Measurements from ENCODE around the gene IGSF23.

Gene IGSF23

DNA sequence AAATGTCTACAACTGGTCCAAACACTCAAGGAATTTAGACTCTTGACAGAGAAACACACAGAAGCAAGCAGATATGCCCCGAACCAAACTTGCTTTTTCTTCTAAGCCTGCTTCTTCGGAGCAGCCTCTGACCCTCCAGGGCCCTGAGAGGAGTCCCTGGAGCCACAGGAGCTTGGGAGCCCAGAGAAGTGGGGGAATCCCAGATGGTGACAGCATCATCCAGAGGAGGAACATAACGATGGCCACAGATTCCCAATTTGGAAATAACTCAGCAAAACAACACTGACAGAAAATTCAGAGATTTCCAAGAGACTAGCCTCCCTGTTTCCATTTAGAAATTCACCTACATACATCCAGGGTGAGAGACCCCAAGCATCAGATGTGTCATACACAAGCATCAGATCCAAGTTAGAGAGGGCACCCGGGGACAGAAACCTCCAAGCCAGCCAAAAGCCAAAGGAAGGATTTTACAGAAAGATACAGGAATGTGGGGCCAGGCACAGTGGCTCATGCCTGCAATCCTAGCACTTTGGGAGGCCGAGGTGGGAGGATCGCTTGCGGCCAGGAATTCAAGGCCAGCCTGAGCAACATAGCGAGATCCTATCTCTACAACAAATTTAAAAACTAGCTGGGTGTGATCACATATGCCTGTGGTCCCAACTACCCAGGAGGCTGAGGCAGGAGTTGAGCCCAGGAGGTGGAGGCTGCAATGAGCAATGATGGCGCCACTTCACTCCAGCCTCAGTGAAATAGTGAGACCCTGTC is 28.3 kb downstream of the IGSF23 start:
- DNase-seq (ENCODE audit: low spot score) = no peak

DNA sequence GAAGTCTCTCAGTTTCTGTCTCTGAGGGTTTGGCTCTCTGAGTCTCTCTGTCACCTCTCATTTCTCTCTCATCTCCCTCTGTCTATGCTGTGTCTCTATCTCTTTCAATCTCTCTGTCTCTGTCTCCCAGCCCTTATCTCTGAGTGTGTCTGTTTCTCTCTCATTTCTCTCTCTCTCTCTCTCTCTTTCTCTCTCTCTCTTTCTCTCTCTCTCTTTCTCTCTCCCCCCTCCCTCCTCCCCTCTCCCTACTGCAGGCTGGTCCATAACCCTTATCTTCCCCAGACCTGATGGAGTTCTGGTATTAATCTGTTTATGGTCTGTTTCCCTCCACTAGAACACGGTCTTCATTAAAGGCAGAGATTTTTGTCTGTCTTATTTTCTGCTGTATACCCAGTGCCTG is 29.0 kb downstream of the IGSF23 start:
- no peak for DNase-seq (ENCODE audit: low spot score)

- DNase-seq (ENCODE audit: low spot score) = peak; percentile 10
These were observed 30.4 kb downstream of the IGSF23 start, which contains the start of gene PVR for GRCh38 chr19:44643605-44644401. PVR (plus strand) TSS chr19:44643910; CDS start chr19:44644097, 187 bp downstream.

DNA sequence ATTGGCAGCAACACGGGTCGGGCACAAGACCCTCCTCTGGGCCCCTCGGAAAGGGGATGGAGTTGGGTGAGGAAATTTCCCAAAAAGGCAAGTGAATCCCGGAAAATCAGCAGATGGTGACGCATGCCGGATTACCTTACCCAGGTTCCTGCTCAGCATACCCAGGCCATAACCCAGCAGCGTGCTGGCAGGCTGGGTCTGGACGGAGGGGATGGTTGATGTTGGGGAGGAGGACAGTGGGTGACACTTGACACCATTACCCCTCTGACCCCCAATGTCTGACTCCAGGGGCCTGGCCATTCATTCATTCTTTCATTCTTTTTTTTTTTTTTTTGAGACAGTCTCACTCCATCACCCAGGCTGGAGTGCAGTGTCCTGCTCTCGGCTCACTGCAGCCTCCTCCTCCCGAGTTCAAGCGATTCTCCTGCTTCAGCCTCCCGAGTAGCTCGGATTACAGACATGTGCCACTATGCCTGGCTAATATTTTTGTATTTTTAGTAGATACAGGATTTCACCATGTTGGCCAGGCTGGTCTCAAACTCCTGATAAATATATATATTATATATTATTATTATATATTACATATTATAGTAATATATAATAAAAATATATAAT is 31.1 kb downstream of the IGSF23 start:
- no peak for DNase-seq (ENCODE audit: low spot score)

- no peak for DNase-seq (ENCODE audit: low spot score)
These were observed 32.2 kb downstream of the IGSF23 start for GRCh38 chr19:44645407-44646048.

DNA sequence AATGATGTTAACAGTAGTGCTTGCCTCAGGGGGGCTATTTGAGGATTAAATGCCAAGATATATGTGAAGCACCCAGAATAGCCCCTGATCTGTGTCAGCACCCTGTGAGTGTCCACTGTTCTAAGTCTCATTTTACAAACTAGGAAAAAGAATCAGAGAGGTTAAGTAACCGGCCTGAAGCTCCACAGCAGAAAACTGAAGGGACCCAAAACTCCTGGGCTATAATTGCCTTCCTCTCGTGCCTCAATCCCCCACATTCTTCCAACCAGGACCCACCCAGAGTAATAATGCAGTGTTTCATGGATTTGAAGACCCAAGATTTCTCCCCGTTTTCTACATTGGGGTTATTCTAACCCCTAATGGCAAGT is 32.7 kb downstream of the IGSF23 start:
- no peak for DNase-seq (ENCODE audit: low spot score)

- no peak for DNase-seq (ENCODE audit: low spot score)
These were observed 33.8 kb downstream of the IGSF23 start for GRCh38 chr19:44647144-44647543.

DNA sequence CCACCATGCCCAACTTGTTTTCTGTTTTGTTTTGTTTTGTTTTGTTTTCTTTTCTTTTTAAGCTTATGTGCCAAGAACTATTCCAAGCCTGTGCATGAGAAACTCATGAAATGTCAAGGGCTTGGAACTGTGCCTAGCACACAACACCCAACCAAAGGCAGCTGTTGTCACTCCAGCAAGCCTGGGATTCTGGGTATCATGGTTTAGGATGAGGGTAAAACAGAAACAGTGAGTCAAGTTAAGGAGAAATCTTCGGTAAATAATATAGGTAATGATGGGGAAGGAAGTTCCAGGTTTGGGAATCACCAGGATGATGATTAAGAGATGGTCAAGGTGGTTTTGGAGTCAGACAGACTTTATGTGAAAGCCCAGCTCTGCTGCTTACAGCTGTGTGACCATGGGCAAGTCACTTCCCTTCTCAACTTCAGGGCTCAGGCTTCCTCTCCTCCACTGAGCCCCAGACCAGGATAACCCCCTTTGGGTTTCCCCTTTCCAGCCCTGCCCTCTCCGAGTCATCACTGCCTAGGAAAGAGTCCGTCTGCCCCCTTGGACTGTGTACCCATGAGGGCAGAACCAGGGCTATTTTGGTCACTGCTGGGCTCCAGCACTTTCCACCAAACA is 35.4 kb downstream of the IGSF23 start:
- DNase-seq (ENCODE audit: low spot score) = no peak

DNA sequence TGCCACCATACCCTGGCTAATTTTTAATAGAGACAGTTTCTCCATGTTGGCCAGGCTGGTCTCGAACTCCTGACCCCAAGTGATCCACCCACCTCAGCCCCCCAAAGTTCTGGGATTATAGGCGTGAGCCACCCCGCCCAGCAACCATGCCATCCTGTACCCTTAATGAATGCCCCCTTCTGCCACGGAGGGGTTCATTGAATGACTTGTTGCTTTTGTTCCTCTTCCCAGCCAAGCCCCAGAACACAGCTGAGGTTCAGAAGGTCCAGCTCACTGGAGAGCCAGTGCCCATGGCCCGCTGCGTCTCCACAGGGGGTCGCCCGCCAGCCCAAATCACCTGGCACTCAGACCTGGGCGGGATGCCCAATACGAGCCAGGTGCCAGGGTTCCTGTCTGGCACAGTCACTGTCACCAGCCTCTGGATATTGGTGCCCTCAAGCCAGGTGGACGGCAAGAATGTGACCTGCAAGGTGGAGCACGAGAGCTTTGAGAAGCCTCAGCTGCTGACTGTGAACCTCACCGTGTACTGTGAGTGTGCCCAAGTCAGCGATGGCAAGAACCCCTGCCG is 36.3 kb downstream of the IGSF23 start:
- DNase-seq (ENCODE audit: low spot score) = no peak

DNA sequence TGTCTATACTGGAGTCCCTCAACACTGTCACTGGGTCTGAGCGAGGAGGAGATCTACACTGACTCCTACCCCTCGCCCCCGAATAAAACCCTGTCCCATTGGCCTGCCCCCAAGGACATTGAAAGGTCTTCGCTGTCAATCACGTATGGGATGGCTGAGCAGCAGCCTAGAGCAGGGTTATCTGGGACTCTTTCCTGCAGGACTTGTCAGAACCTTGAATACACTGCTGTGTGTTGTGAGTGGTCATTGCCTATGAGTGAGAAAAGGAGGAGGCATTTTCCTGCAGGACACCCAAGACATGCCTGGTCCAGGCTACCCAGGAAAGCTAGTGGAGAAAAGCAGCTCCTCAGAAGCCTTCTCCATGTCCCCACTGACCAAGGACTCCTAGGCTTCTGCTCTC is 40.0 kb downstream of the IGSF23 start:
- no peak for DNase-seq (ENCODE audit: low spot score)

DNA sequence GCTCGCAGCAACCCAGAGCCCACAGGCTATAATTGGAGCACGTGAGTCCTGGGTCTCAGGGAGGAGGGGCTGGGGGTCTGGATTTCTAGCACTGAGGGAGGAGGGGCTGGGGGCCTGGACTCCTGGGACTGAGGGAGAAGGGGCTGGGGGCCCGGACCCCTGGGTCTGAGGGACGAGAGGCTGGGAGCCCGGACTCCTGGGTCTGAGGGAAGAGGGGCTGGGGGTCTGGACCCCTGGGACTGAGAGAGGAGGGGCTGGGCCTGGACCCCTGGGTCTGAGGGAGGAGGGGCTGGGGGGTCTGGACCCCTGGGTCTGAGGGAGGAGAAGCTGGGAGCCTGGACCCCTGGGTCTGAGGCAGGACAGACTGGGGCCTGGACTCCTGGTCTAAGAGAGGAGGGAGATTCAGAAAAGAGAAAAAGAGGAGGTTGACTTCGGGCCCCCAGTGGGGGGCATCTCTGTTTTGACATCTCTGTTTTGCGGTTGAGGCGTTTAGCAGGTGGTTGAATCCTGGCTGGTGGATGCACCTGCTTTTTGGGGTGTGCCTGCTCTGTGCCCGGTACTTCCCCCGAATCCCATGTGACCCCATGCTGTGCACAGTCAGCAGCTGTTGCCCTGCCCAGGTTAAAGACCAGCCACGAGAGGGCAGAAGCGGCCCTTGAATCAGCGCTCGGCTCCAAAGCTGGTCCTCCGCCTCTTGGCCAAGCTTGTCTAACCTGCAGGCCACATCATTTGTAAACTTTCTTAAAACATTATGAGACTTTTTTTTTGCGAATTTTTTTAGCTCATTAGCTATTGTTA is 40.8 kb downstream of the IGSF23 start:
- DNase-seq (ENCODE audit: low spot score) = no peak

DNA sequence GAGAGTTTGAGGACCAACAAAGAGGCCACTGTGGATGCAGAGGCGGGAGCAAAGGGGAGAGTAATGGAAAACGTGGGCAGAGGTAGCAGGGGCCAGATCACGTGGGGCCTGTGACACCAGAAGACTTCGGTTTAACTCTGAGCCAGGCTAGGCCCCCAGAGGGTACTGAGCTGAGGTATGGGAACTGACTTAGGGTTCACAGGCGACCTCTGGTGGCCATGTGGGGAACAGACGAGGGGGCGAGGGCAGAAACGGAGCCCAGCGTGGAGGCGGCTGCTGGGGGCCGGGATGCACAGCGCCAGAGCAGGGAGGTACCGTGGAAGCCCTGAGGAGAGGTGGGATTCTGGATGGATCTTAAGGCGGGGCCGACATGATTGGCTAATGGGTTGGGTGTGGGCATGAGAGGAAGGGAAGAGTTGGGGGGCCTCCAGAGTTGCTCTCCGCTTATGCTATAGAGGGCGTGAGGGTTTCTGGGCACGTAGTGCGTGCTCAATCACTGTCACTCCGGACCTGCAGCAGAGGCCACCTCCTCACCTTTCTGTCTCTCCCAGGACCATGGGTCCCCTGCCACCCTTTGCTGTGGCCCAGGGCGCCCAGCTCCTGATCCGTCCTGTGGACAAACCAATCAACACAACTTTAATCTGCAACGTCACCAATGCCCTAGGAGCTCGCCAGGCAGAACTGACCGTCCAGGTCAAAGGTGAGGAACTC is 44.0 kb downstream of the IGSF23 start:
- DNase-seq (ENCODE audit: low spot score) = peak; percentile 41

- no peak for DNase-seq (ENCODE audit: low spot score)
These were observed 44.8 kb downstream of the IGSF23 start for GRCh38 chr19:44658069-44658733.

DNA sequence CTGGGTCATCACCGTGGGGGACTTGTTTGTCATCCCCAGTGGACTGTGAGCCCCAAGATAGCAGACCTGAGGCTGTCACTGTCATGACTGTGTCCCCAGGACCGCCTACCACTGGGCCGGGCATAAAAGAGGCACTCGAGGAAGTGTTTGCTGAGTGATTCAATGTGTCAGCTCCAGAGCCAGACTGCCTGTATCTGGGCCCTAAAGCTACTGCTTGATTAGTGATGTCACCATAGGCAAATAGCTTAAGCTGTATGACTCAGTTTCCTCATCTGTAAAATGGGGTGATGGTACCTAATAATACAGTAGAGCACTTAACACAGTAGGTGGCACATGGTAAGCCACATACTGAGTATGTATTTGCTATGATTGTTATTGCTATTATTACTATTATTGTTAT is 46.7 kb downstream of the IGSF23 start:
- no peak for DNase-seq (ENCODE audit: low spot score)

- DNase-seq (ENCODE audit: low spot score) = no peak
These were observed 47.8 kb downstream of the IGSF23 start for GRCh38 chr19:44661205-44661604.

DNA sequence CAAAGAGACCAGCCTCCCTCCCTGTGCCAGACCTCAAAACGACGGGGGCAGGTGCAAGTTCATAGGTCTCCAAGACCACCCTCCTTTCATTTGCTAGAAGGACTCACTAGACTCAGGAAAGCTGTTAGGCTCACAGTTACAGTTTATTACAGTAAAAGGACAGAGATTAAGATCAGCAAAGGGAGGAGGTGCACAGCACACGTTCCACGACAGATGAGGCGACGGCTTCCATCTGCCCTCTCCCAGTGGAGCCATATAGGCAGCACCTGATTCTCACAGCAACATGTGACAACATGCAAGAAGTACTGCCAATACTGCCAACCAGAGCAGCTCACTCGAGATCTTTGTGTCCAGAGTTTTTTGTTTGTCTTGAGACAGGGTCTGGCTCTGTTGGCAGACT is 48.5 kb downstream of the IGSF23 start:
- DNase-seq (ENCODE audit: low spot score) = no peak

DNA sequence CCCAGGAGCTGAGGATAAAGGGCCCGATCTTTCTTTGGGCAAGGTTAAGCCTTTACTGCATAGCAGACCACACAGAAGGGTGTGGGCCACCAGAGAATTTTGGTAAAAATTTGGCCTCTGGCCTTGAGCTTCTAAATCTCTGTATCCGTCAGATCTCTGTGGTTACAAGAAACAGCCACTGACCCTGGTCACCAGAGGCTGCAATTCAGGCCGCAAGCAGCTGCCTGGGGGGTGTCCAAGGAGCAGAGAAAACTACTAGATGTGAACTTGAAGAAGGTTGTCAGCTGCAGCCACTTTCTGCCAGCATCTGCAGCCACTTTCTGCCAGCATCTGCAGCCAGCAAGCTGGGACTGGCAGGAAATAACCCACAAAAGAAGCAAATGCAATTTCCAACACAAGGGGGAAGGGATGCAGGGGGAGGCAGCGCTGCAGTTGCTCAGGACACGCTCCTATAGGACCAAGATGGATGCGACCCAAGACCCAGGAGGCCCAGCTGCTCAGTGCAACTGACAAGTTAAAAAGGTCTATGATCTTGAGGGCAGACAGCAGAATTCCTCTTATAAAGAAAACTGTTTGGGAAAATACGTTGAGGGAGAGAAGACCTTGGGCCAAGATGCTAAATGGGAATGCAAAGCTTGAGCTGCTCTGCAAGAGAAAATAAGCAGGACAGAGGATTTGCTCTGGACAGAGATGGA is 49.5 kb downstream of the IGSF23 start:
- DNase-seq (ENCODE audit: low spot score) = no peak

DNA sequence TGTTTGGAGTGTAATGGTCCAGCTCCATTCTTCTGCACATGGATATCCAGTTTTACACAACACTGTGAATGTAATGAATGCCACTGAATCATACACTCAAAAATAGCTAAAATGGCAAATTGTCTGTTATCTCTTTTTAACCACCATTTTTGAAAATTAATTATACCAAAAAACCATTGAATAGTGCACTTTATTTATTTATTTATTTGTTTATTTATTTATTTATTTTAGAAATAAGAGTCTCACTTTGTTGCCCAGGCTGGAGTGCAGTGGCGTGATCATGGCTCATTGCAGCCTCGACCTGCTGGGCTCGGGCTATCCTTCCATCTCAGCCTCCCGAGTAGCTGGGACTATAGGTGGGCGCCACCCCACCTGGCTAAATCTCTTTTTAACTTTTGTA is 50.6 kb downstream of the IGSF23 start:
- no peak for DNase-seq (ENCODE audit: low spot score)

- DNase-seq (ENCODE audit: low spot score) = no peak
These were observed 51.6 kb downstream of the IGSF23 start for GRCh38 chr19:44664976-44665375.

All from hematopoietic multipotent progenitor cell treated with erythropoietin and hydrocortisone succinate and interleukin-3 and kit ligand, for 17 days (in vitro differentiated cells).